HEK293 (cell line): ENCODE results near the gene PGM1.

Experiments used
- CTCF ChIA-PET: fragments of 350-600 bp; formaldehyde crosslinking; extraction: SDS; loops from one replicate; lab custom pipeline; 2021; ENCODE audit warnings: antibody characterized with exemption; lab: Yijun Ruan, JAX
- POLR2A ChIA-PET: fragments of 300-600 bp; formaldehyde crosslinking; extraction: SDS; loops from one replicate; lab custom pipeline; 2020; ENCODE audit warnings: antibody characterized with exemption, inconsistent platforms; lab: Yijun Ruan, JAX
- H3K27ac ChIP-seq: fragments of 200-500 bp; sonication (Bioruptor generic); 2 replicates; pipeline ENCODE4 v1.5.1; 2014; ENCODE audit warnings: low read depth, low read length, control low read depth, inconsistent platforms; ENCODE audit errors: extremely low read depth
- H3K36me3 ChIP-seq, 2 experiments: fragments of 200-500 bp in 1 of 2; sonication (Bioruptor generic) in 1 of 2; 1 replicate in 1 of 2; 2 replicates in 1 of 2; pipeline ENCODE4 v1.5.1; 2014 to 2017; ENCODE audit warnings: inconsistent platforms in 2 of 2, low read length in 2 of 2; ENCODE audit not compliant: control insufficient read depth in 2 of 2, insufficient read depth in 1 of 2
- H3K4me1 ChIP-seq: fragments of 200-500 bp; sonication (Bioruptor generic); 2 replicates; pipeline ENCODE4 v1.5.1; 2014; ENCODE audit warnings: mild to moderate bottlenecking, low read length, inconsistent platforms; ENCODE audit not compliant: control insufficient read depth, insufficient read depth
- H3K4me3 ChIP-seq: 2 replicates; pipeline ENCODE4 v1.5.1; 2011; ENCODE audit warnings: low read depth, mild to moderate bottlenecking, control low read depth, low read length, moderate library complexity
- H3K9me3 ChIP-seq: fragments of 200-500 bp; sonication (Bioruptor generic); 2 replicates; pipeline ENCODE4 v1.5.1; 2014; ENCODE audit warnings: low read depth, low read length, inconsistent platforms; ENCODE audit not compliant: control insufficient read depth, insufficient read depth
- CTCF ChIP-seq: fragments of 450-650 bp; formaldehyde crosslinking; IDR thresholded peaks from 2 replicates; pipeline ENCODE4 v1.5.1; 2016; ENCODE audit warnings: missing biosample characterization, missing genetic modification characterization
- OSR2 ChIP-seq: fragments of 450-650 bp; formaldehyde crosslinking; IDR thresholded peaks from 2 replicates; pipeline ENCODE4 v1.5.1; 2016; ENCODE audit warnings: missing biosample characterization, missing genetic modification characterization
- ZNF501 ChIP-seq: fragments of 450-650 bp; formaldehyde crosslinking; IDR thresholded peaks from 2 replicates; pipeline ENCODE4 v1.5.1; 2016; ENCODE audit warnings: missing biosample characterization, missing genetic modification characterization
- ZNF654 ChIP-seq: fragments of 450-650 bp; formaldehyde crosslinking; IDR thresholded peaks from 2 replicates; pipeline ENCODE4 v1.5.1; 2016; ENCODE audit warnings: low read depth, missing biosample characterization, missing genetic modification characterization
- ZNF692 ChIP-seq: fragments of 450-650 bp; formaldehyde crosslinking; IDR thresholded peaks from 2 replicates; pipeline ENCODE4 v1.5.1; 2016; ENCODE audit warnings: missing biosample characterization, missing genetic modification characterization
- ZNF704 ChIP-seq: fragments of 450-650 bp; formaldehyde crosslinking; IDR thresholded peaks from 2 replicates; pipeline ENCODE4 v1.5.1; 2016; ENCODE audit warnings: missing biosample characterization, missing genetic modification characterization
- TF ChIP-seq, protein P1 (sequence below): fragments of 450-650 bp; formaldehyde crosslinking; IDR thresholded peaks from 2 replicates; pipeline ENCODE4 v1.5.1; 2016; ENCODE audit warnings: missing biosample characterization, missing genetic modification characterization, borderline replicate concordance
- TF ChIP-seq, protein P2 (sequence below): fragments of 450-650 bp; IDR thresholded peaks from 2 replicates; pipeline ENCODE4 v1.5.1; 2018; ENCODE audit warnings: missing biosample characterization, missing genetic modification characterization

Gene PGM1

DNA sequence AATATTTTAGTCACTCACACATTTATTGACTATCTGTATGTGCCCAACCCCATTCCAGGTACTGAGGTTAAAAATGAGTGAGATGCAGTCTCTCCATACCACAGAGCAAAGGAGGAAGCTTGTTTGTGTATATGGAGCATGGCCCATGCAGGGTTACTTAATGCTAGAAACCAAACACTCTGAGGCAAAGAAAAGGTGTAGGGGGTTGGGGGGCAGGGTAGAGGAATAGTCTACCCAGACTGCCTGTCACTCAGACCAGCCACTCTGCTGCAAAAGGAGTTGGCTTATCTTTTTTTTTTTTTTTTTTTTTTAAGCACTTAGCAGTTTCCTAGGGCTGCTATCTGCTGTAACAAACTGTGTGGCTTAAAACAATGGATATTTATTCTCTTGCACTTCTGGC is 19.8 kb downstream of the PGM1 start:
- H3K4me1 ChIP-seq: peaks cover 3% of the 10 kb centered on the region; the same call in 1 of the 2 replicates
- TF ChIP-seq ZNF704 (tag by site-specific recombination): no peak
- TF ChIP-seq OSR2 (tag by site-specific recombination): no peak
- TF ChIP-seq ZNF692 (tag by site-specific recombination): no peak
- TF ChIP-seq, protein P1, sequence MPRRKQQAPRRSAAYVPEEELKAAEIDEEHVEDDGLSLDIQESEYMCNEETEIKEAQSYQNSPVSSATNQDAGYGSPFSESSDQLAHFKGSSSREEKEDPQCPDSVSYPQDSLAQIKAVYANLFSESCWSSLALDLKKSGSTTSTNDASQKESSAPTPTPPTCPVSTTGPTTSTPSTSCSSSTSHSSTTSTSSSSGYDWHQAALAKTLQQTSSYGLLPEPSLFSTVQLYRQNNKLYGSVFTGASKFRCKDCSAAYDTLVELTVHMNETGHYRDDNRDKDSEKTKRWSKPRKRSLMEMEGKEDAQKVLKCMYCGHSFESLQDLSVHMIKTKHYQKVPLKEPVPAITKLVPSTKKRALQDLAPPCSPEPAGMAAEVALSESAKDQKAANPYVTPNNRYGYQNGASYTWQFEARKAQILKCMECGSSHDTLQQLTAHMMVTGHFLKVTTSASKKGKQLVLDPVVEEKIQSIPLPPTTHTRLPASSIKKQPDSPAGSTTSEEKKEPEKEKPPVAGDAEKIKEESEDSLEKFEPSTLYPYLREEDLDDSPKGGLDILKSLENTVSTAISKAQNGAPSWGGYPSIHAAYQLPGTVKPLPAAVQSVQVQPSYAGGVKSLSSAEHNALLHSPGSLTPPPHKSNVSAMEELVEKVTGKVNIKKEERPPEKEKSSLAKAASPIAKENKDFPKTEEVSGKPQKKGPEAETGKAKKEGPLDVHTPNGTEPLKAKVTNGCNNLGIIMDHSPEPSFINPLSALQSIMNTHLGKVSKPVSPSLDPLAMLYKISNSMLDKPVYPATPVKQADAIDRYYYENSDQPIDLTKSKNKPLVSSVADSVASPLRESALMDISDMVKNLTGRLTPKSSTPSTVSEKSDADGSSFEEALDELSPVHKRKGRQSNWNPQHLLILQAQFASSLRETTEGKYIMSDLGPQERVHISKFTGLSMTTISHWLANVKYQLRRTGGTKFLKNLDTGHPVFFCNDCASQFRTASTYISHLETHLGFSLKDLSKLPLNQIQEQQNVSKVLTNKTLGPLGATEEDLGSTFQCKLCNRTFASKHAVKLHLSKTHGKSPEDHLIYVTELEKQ (tag by site-specific recombination): no peak
- TF ChIP-seq, protein P2, sequence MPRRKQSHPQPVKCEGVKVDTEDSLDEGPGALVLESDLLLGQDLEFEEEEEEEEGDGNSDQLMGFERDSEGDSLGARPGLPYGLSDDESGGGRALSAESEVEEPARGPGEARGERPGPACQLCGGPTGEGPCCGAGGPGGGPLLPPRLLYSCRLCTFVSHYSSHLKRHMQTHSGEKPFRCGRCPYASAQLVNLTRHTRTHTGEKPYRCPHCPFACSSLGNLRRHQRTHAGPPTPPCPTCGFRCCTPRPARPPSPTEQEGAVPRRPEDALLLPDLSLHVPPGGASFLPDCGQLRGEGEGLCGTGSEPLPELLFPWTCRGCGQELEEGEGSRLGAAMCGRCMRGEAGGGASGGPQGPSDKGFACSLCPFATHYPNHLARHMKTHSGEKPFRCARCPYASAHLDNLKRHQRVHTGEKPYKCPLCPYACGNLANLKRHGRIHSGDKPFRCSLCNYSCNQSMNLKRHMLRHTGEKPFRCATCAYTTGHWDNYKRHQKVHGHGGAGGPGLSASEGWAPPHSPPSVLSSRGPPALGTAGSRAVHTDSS (tag by site-specific recombination): no peak
- CTCF ChIA-PET: interaction anchor here (1.2 to 2.3 kb wide), 3 partner anchors 79 to 633 kb away, joined by 4 to 9 read pairs (median 6); no protein-coding TSS in a partner anchor
- H3K4me3 ChIP-seq: no peak overlapping the region
- no peaks in the 10 kb centered on the region for H3K9me3 ChIP-seq
- H3K27ac ChIP-seq: no peak overlapping the region
- POLR2A ChIA-PET: no interaction called here
- no peaks in the 10 kb centered on the region for H3K36me3 ChIP-seq

DNA sequence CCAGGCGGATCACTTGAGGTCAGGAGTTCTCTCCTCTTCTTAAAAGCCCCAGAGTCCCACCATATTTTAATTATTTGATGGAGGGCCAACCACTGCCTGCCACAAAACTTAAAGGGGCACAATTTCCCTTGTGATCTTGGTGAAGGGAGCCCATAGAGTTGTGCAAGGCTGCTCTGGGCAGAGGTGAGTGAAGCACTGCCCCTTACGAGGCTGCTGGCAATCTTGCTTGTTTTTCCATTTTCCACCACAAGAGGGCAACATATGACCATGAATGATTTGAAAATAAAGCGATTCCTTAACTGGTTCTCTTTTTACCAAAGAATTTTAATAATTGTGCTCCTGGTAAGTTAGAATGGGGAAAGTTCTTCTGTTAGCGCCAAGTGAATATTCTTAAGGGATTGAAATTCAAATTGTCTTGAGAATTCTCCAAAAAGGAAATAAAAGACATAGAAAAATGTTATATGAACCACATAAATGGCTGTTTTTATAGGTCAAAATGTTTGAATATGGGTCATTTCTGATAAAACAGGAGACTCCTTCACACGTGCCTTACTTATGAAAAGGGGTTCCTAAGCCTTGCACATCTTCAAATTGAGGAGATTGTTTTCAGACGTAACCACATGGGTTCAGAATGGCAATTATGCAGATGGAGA is 22.7 kb downstream of the PGM1 start:
- H3K4me3 ChIP-seq: no peak overlapping the region
- no peaks in the 10 kb centered on the region for H3K9me3 ChIP-seq
- TF ChIP-seq CTCF (tag by site-specific recombination) (peak; percentile 36; the same call in 1 of the 2 replicates), ZNF501 (tag by site-specific recombination) (no peak), ZNF654 (tag by site-specific recombination) (peak; percentile 80), ZNF704 (tag by site-specific recombination) (no peak)
- ChIA-PET POLR2A (no interaction called here), CTCF (interaction anchor here (0.6 to 1.9 kb wide), 10 partner anchors 59 to 1266 kb away, joined by 3 to 25 read pairs (median 6); no protein-coding TSS in a partner anchor)
- H3K4me1 ChIP-seq: peaks cover 3% of the 10 kb centered on the region; the same call in 1 of the 2 replicates
- H3K27ac ChIP-seq: no peak overlapping the region
- no peaks in the 10 kb centered on the region for H3K36me3 ChIP-seq
